ENCODE results near the gene CBY2.

GRCh38 chr13:45714170-45714569, 12.1 kb downstream of the CBY2 start:
- no peak for TF ChIP-seq CTCF (IDR thresholded peaks at IDR 0.05)
- no peak for TF ChIP-seq POLR2A (IDR thresholded peaks at IDR 0.05)

Measured in right lobe of liver (tissue), 4 donors.